Gastroesophageal sphincter (tissue), 4 donors: Measurements from ENCODE around the gene ZBTB7C. TPM values are rescaled to one million over a fixed set of nuclear protein-coding genes. Genes with fewer than 3 reads are reported as not detected.

Experiments used
- ATAC-seq: fragments of 150-250 bp; one replicate; pipeline ENCODE4 v1.9.1; 2016; ENCODE audit warnings: mild to moderate bottlenecking, moderate library complexity
- H3K27ac ChIP-seq, 4 donors: fragments of 200-600 bp; sonication (generic) in 3 of 4; 1 replicate in 3 of 4; 2 replicates in 1 of 4; pipeline ENCODE4 v1.5.1; 2016 to 2019
- H3K27me3 ChIP-seq: fragments of 200-600 bp; sonication (generic); one replicate; pipeline ENCODE4 v1.5.1; 2019
- H3K36me3 ChIP-seq, 2 donors: fragments of 200-600 bp; sonication (generic); one replicate each; pipeline ENCODE4 v1.5.1; 2019; ENCODE audit warnings: control low read depth in 1 of 2
- H3K4me1 ChIP-seq, 3 donors: fragments of 200-600 bp; sonication (generic); 1 replicate in 2 of 3; 2 replicates in 1 of 3; pipeline ENCODE4 v1.5.1; 2016 to 2019; ENCODE audit warnings: control low read depth in 2 of 3
- H3K4me3 ChIP-seq, 2 donors: fragments of 200-600 bp; sonication (generic); one replicate each; pipeline ENCODE4 v1.5.1; 2019; ENCODE audit warnings: mild to moderate bottlenecking in 1 of 2, moderate library complexity in 1 of 2
- H3K9me3 ChIP-seq, 3 donors: fragments of 200-600 bp; sonication (generic); one replicate each; pipeline ENCODE4 v1.5.1; 2017 to 2019; ENCODE audit warnings: control low read depth in 2 of 3
- CTCF ChIP-seq, 4 experiments: fragments of 200-600 bp in 2 of 4; fragments of 450-650 bp in 2 of 4; sonication (generic) in 1 of 4; IDR thresholded peaks; one replicate each; pipeline ENCODE4 v1.5.1; 2017 to 2019; ENCODE audit warnings: antibody characterized with exemption in 4 of 4, mild to moderate bottlenecking in 2 of 4, moderate library complexity in 2 of 4
- EP300 ChIP-seq: sonication (generic); formaldehyde crosslinking; IDR thresholded peaks from one replicate; pipeline ENCODE4 v1.6.1; 2017; ENCODE audit warnings: antibody characterized with exemption, mild to moderate bottlenecking
- POLR2A ChIP-seq, 2 donors: fragments of 450-650 bp; IDR thresholded peaks; one replicate each; pipeline ENCODE4 v1.6.1; 2017; ENCODE audit warnings: antibody characterized with exemption in 2 of 2, mild to moderate bottlenecking in 2 of 2, moderate library complexity in 1 of 2
- POLR2AphosphoS5 ChIP-seq: sonication (generic); formaldehyde crosslinking; IDR thresholded peaks from one replicate; pipeline ENCODE4 v1.6.1; 2017; ENCODE audit warnings: antibody characterized with exemption
- WGBS, 2 donors: methylation state at CpG; one replicate each; pipeline ENCODE4 v1.1.5; 2018; ENCODE audit warnings: low coverage in 1 of 2; 5-methylcytosine and 5-hydroxymethylcytosine counted together
- total RNA-seq, 4 donors: library from RNA; depleted of rRNA; stranded (reverse); fragments of >200 nt; gene quantifications; one replicate each; pipeline ENCODE4 v1.1.0, GENCODE V29; 2016

The ZBTB7C gene
- total RNA-seq, 4 donors from 2014 or later = 7.8 to 15.4 (median 11.8) TPM

GRCh38 chr18:48363175-48363574 lies 46.0 kb downstream of the ZBTB7C start:
- Histone ChIP-seq H3K4me3 (no peak overlapping the region), H3K36me3 (no peaks in the 10 kb centered on the region), H3K4me1 (no peaks in the 10 kb centered on the region), H3K27me3 (no peaks in the 10 kb centered on the region), H3K27ac (no peak overlapping the region), H3K9me3 (no peaks in the 10 kb centered on the region)
- ATAC-seq = no peak
- WGBS, 2 donors = 41 to 57% methylated on average over 1 to 3 of the region's 3 CpGs
- TF ChIP-seq EP300 = no peak
- no peak for TF ChIP-seq POLR2AphosphoS5
- no peak for TF ChIP-seq CTCF (IDR thresholded peaks at IDR 0.05)
- no peak for TF ChIP-seq POLR2A (IDR thresholded peaks at IDR 0.05)

GRCh38 chr18:48361801-48362200 lies 47.4 kb downstream of the ZBTB7C start:
- Histone ChIP-seq H3K27ac (no peak overlapping the region), H3K4me3 (no peak overlapping the region), H3K4me1 (peaks cover 0 to 5% (median 5%) of the 10 kb centered on the region in 3 donors), H3K9me3 (no peaks in the 10 kb centered on the region), H3K36me3 (no peaks in the 10 kb centered on the region), H3K27me3 (no peaks in the 10 kb centered on the region)
- no peak for TF ChIP-seq EP300
- no peak for TF ChIP-seq POLR2AphosphoS5
- TF ChIP-seq POLR2A (IDR thresholded peaks at IDR 0.05) = no peak
- TF ChIP-seq CTCF (IDR thresholded peaks at IDR 0.05) = no peak
- no peak for ATAC-seq
- 77 to 100% methylated on average over 2 to 3 of the region's 4 CpGs for WGBS, 2 donors

- TF ChIP-seq POLR2AphosphoS5 (no peak), POLR2A (IDR thresholded peaks at IDR 0.05) (no peak), EP300 (no peak), CTCF (IDR thresholded peaks at IDR 0.05) (no peak)
- H3K9me3 ChIP-seq = no peaks in the 10 kb centered on the region
- H3K4me3 ChIP-seq = no peak overlapping the region
- ATAC-seq = no peak
- no peaks in the 10 kb centered on the region for H3K27me3 ChIP-seq
- 78 to 92% methylated on average over 8 to 9 of the region's 9 CpGs for WGBS, 2 donors
- H3K36me3 ChIP-seq = no peaks in the 10 kb centered on the region
- no peak overlapping the region for H3K27ac ChIP-seq
- peaks cover 0 to 8% (median 5%) of the 10 kb centered on the region in 3 donors for H3K4me1 ChIP-seq
Measured at GRCh38 chr18:48360376-48361021, 48.7 kb downstream of the ZBTB7C start.

GRCh38 chr18:48359626-48360025 lies 49.6 kb downstream of the ZBTB7C start:
- H3K4me1 ChIP-seq = peaks cover 0 to 11% (median 5%) of the 10 kb centered on the region in 3 donors
- ATAC-seq = no peak
- TF ChIP-seq EP300 (no peak), POLR2AphosphoS5 (no peak), CTCF (IDR thresholded peaks at IDR 0.05) (no peak), POLR2A (IDR thresholded peaks at IDR 0.05) (no peak)
- no peak overlapping the region for H3K27ac ChIP-seq
- no peaks in the 10 kb centered on the region for H3K27me3 ChIP-seq
- H3K4me3 ChIP-seq = no peak overlapping the region
- no peaks in the 10 kb centered on the region for H3K9me3 ChIP-seq
- WGBS, 2 donors = 74 to 88% methylated on average over 2 to 3 of the region's 3 CpGs
- no peaks in the 10 kb centered on the region for H3K36me3 ChIP-seq

- WGBS, 2 donors = 67 to 87% methylated on average over 1 to 3 of the region's 3 CpGs
- TF ChIP-seq POLR2AphosphoS5 (no peak), EP300 (no peak), CTCF (IDR thresholded peaks at IDR 0.05) (no peak), POLR2A (IDR thresholded peaks at IDR 0.05) (no peak)
- no peaks in the 10 kb centered on the region for H3K9me3 ChIP-seq
- no peaks in the 10 kb centered on the region for H3K36me3 ChIP-seq
- no peak overlapping the region for H3K27ac ChIP-seq
- no peak for ATAC-seq
- H3K4me1 ChIP-seq = peaks cover 0 to 11% (median 5%) of the 10 kb centered on the region in 3 donors
- no peaks in the 10 kb centered on the region for H3K27me3 ChIP-seq
- H3K4me3 ChIP-seq = no peak overlapping the region
Measured at GRCh38 chr18:48358868-48359267, 50.3 kb downstream of the ZBTB7C start.
